GM23248 (cell line): ENCODE data around the gene FAM229A.

Experiments used
- EZH2 ChIP-seq: fragments of 200-600 bp; sonication (generic); IDR thresholded peaks from 2 replicates; pipeline ENCODE4 v1.6.1; 2018; ENCODE audit warnings: antibody characterized with exemption, mild to moderate bottlenecking; ENCODE audit not compliant: insufficient read depth, poor library complexity, severe bottlenecking
- EZH2phosphoT487 ChIP-seq: fragments of 200-600 bp; sonication (generic); IDR thresholded peaks from 2 replicates; pipeline ENCODE4 v1.6.1; 2018; ENCODE audit warnings: antibody characterized with exemption, moderate library complexity, mild to moderate bottlenecking, low read depth; ENCODE audit not compliant: insufficient read depth

- TF ChIP-seq EZH2, result no peak
- TF ChIP-seq EZH2phosphoT487, result no peak
Observed at GRCh38 chr1:32372149-32372756, 10.0 kb upstream of the FAM229A start.
